ENCODE measurements around the gene FREM1. TPM values are rescaled to one million over a fixed set of nuclear protein-coding genes. Genes with fewer than 3 reads are reported as not detected.

The FREM1 gene
- total RNA-seq, 1 donor from 2014 or later, result not detected

- Mint-ChIP-seq H3K4me3 (no peak overlapping the region), H3K9me3 (no peaks in the 10 kb centered on the region), H3K27me3 (peaks cover 12% of the 10 kb centered on the region), H3K4me1 (no peaks in the 10 kb centered on the region), H3K36me3 (ENCODE audit: low read depth) (no peaks in the 10 kb centered on the region), H3K27ac (no peak overlapping the region)
- DNase-seq, result no peak
- ATAC-seq (ENCODE audit: low read depth), result no peak
- TF ChIP-seq, protein P1, sequence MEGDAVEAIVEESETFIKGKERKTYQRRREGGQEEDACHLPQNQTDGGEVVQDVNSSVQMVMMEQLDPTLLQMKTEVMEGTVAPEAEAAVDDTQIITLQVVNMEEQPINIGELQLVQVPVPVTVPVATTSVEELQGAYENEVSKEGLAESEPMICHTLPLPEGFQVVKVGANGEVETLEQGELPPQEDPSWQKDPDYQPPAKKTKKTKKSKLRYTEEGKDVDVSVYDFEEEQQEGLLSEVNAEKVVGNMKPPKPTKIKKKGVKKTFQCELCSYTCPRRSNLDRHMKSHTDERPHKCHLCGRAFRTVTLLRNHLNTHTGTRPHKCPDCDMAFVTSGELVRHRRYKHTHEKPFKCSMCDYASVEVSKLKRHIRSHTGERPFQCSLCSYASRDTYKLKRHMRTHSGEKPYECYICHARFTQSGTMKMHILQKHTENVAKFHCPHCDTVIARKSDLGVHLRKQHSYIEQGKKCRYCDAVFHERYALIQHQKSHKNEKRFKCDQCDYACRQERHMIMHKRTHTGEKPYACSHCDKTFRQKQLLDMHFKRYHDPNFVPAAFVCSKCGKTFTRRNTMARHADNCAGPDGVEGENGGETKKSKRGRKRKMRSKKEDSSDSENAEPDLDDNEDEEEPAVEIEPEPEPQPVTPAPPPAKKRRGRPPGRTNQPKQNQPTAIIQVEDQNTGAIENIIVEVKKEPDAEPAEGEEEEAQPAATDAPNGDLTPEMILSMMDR (IDR thresholded peaks at IDR 0.05), result no peak
- ChIA-PET CTCF (interaction anchor here (1.2 kb wide), 1 partner anchor 14 kb away, joined by 3 read pairs; no protein-coding TSS in a partner anchor), POLR2A (no interaction called here)
- intact Hi-C loops (cut with micrococcal nuclease), result no loop called here
Measured at GRCh38 chr9:14782286-14783051, 127.8 kb downstream of the FREM1 start.

- ChIA-PET CTCF (no interaction called here), POLR2A (no interaction called here)
- intact Hi-C loops (cut with micrococcal nuclease), result no loop called here
- TF ChIP-seq, protein P1 (IDR thresholded peaks at IDR 0.05), result no peak
- Mint-ChIP-seq H3K4me3 (no peak overlapping the region), H3K27me3 (peaks cover 19% of the 10 kb centered on the region), H3K27ac (no peak overlapping the region), H3K9me3 (no peaks in the 10 kb centered on the region), H3K36me3 (ENCODE audit: low read depth) (no peaks in the 10 kb centered on the region), H3K4me1 (no peaks in the 10 kb centered on the region)
- no peak for DNase-seq
- no peak for ATAC-seq (ENCODE audit: low read depth)
Measured at GRCh38 chr9:14780693-14781092, 129.5 kb downstream of the FREM1 start.

- intact Hi-C loops (cut with micrococcal nuclease), result no loop called here
- DNase-seq (no peak), ATAC-seq (ENCODE audit: low read depth) (no peak)
- no peaks in the 10 kb centered on the region for H3K4me1 Mint-ChIP-seq
- POLR2A ChIA-PET, result no interaction called here
- H3K4me3 Mint-ChIP-seq, result no peak overlapping the region
- CTCF ChIA-PET, result interaction anchor here (1.2 kb wide), 1 partner anchor 12 kb away, joined by 6 read pairs; no protein-coding TSS in a partner anchor
- no peaks in the 10 kb centered on the region for H3K9me3 Mint-ChIP-seq
- H3K36me3 Mint-ChIP-seq (ENCODE audit: low read depth), result no peaks in the 10 kb centered on the region
- H3K27ac Mint-ChIP-seq, result no peak overlapping the region
- TF ChIP-seq, protein P1 (IDR thresholded peaks at IDR 0.05), result no peak
- peaks cover 17% of the 10 kb centered on the region for H3K27me3 Mint-ChIP-seq
Measured at GRCh38 chr9:14780251-14780650, 130.0 kb downstream of the FREM1 start.

DNA sequence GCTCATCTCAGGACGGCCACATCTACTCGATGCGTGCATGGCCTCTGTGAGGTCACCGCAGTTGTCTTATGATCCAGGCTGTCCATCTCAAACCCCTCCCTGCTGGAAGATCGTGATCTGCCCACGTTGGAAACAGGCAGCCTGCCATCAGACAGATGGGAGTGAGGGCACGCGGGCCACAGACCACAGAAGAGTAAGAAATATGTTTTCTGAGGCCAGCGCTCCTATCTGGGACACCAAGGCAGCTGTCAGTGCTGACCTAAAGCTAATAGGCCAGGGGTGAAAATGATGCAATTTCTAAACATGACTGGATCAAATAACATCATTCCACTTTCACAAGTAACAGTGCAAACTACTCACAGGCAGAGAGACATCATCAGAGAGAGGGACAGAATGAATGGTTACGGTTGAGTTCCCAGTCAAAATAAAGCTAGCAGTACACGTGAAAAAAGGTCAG lies 130.6 kb downstream of the FREM1 start:
- CTCF ChIA-PET, result interaction anchor here (1.2 kb wide), 1 partner anchor 11 kb away, joined by 6 read pairs; no protein-coding TSS in a partner anchor
- intact Hi-C loops (cut with micrococcal nuclease), result no loop called here
- no peak overlapping the region for H3K27ac Mint-ChIP-seq
- H3K4me3 Mint-ChIP-seq, result no peak overlapping the region
- peaks cover 17% of the 10 kb centered on the region for H3K27me3 Mint-ChIP-seq
- TF ChIP-seq, protein P1 (IDR thresholded peaks at IDR 0.05), result no peak
- POLR2A ChIA-PET, result no interaction called here
- ATAC-seq (ENCODE audit: low read depth) (no peak), DNase-seq (no peak)
- H3K4me1 Mint-ChIP-seq, result no peaks in the 10 kb centered on the region
- H3K9me3 Mint-ChIP-seq, result no peaks in the 10 kb centered on the region
- no peaks in the 10 kb centered on the region for H3K36me3 Mint-ChIP-seq (ENCODE audit: low read depth)

DNA sequence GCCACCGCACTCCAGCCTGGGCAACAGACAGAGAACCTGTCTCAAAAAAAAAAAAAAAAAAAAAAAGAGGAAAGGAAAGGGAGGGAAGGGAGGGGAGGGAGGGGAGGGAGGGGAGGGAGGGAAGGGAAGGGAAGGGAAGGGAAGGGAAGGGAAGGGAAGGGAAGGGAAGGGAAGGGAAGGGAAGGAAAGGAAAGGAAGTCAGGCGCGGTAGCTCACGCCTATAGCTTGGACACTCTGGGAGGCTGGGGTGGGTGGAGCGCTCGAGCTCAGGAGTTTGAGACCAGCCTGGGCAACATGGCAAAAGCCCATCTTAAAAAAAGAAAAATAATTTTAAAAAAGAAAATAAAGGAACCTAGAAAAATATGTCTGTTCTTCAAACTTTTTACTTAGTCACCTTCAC lies 131.7 kb downstream of the FREM1 start:
- Mint-ChIP-seq H3K4me1 (no peaks in the 10 kb centered on the region), H3K27ac (no peak overlapping the region), H3K27me3 (peaks cover 14% of the 10 kb centered on the region), H3K4me3 (no peak overlapping the region), H3K36me3 (ENCODE audit: low read depth) (no peaks in the 10 kb centered on the region), H3K9me3 (no peaks in the 10 kb centered on the region)
- ATAC-seq (ENCODE audit: low read depth) (no peak), DNase-seq (no peak)
- TF ChIP-seq, protein P1 (IDR thresholded peaks at IDR 0.05), result no peak
- CTCF ChIA-PET, result no interaction called here
- POLR2A ChIA-PET, result no interaction called here
- intact Hi-C loops (cut with micrococcal nuclease), result no loop called here

Data from activated B cell treated with CpG ODN at 0.5 μM for 24 hours (primary cell).